Measurements from ENCODE around the gene LRP2.

DNA sequence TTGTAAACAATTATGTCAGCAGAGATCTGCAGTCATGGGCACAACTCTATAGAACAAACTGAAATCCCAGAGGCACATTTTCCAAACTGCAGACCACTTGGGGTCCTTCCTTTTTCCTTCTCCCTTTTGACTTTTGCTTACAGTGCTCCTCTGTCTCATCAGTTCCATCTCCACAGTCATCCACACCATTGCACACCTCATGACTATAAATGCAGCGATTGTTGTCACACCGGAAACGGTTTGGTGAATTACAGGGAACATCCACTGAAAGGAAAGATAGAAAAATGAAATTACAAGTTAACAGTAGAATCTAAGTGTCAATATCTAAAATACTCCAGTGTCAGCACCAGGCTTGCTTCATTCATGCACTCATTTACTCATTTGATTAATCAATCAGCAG is 196.5 kb downstream of the LRP2 start:
- TF ChIP-seq ZNF274 (IDR thresholded peaks at IDR 0.05; ENCODE audit: low read depth, low read length) (no peak), YY1 (IDR thresholded peaks at IDR 0.05; ENCODE audit: insufficient read depth, insufficient read length) (no peak), SUZ12 (IDR thresholded peaks at IDR 0.05; ENCODE audit: extremely low read depth, insufficient read depth, insufficient read length) (no peak)
